HFFc6 (cell line): ENCODE results near the gene CDC42SE1. TPM values are rescaled to one million over a fixed set of nuclear protein-coding genes. Genes with fewer than 3 reads are reported as not detected.
A peak's percentile ranks its signal among the peaks of the same experiment; 100 is the strongest.

Source experiments
- DNase-seq: peaks from one replicate; pipeline ENCODE4 v3.0.0-alpha.2; 2018
- H3K27ac Mint-ChIP-seq: 2 replicates; pipeline ENCODE4 v1.8.0; 2020; ENCODE audit warnings: mild to moderate bottlenecking, mixed read lengths
- H3K27me3 Mint-ChIP-seq: 2 replicates; pipeline ENCODE4 v1.8.0; 2021; ENCODE audit warnings: mild to moderate bottlenecking, moderate library complexity, mixed read lengths; ENCODE audit not compliant: insufficient read depth
- H3K36me3 Mint-ChIP-seq: 2 replicates; pipeline ENCODE4 v1.8.0; 2021; ENCODE audit warnings: low read depth, mixed read lengths
- H3K4me1 Mint-ChIP-seq: 2 replicates; pipeline ENCODE4 v1.8.0; 2020; ENCODE audit warnings: low read depth, mixed read lengths
- H3K4me3 Mint-ChIP-seq: 2 replicates; pipeline ENCODE4 v1.8.0; 2020; ENCODE audit warnings: mild to moderate bottlenecking, moderate library complexity, mixed read lengths
- H3K9me3 Mint-ChIP-seq: 2 replicates; pipeline ENCODE4 v1.8.0; 2020; ENCODE audit warnings: mild to moderate bottlenecking, mixed read lengths
- CTCF ChIP-seq: fragments of 200-600 bp; sonication (generic); IDR thresholded peaks from 2 replicates; pipeline ENCODE4 v1.5.0; 2021; ENCODE audit warnings: antibody characterized with exemption, mild to moderate bottlenecking
- total RNA-seq, 6 experiments: library from RNA; stranded (reverse); fragmentation: NEBNext Ultra II Directional; extraction: Animal tissue kit (Norgen Biotek cat#: 25700); gene quantifications; 2 replicates in 1 of 6; 3 replicates in 5 of 6; pipeline ENCODE4 v1.2.3, GENCODE V29; 2021

Gene CDC42SE1
- total RNA-seq, 6 experiments from 2014 or later, result 63.2 to 75.1 (median 68.3) TPM

- H3K4me3 Mint-ChIP-seq, result no peak overlapping the region
- H3K9me3 Mint-ChIP-seq, result no peaks in the 10 kb centered on the region
- no peak for TF ChIP-seq CTCF
- peak overlapping the region; percentile 96 for H3K27ac Mint-ChIP-seq
- DNase-seq, result no peak
- peaks cover 18% of the 10 kb centered on the region for H3K36me3 Mint-ChIP-seq
- H3K4me1 Mint-ChIP-seq, result peaks cover 36% of the 10 kb centered on the region
- peaks cover 4% of the 10 kb centered on the region for H3K27me3 Mint-ChIP-seq
Observed at GRCh38 chr1:151050051-151050688, 9.3 kb downstream of the CDC42SE1 start.

GRCh38 chr1:151049458-151049857 is 10.0 kb downstream of the CDC42SE1 start:
- H3K9me3 Mint-ChIP-seq, result no peaks in the 10 kb centered on the region
- H3K27ac Mint-ChIP-seq, result peak overlapping the region; percentile 96; the same call in 1 of the 2 replicates
- TF ChIP-seq CTCF, result no peak
- H3K27me3 Mint-ChIP-seq, result peaks cover 4% of the 10 kb centered on the region
- no peak for DNase-seq
- H3K4me3 Mint-ChIP-seq, result peak overlapping the region; percentile 95
- H3K36me3 Mint-ChIP-seq, result peaks cover 11% of the 10 kb centered on the region
- H3K4me1 Mint-ChIP-seq, result peaks cover 31% of the 10 kb centered on the region

DNA sequence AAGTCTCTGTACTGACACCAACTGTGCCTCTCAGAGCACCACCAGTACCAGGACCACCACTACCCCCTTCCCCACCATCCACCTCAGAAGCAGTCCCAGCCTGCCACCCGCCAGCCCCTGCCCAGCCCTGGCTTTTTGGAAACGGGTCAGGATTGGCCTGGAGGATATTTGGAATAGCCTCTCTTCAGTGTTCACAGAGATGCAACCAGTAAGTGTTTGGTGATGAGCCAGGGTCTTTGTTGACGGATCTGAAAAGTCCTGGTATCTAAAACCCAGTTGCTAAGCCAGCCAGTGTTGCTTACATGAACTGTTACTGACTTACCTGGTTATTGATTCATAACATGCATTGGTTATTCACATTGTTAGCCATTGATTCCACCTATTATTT is 10.8 kb downstream of the CDC42SE1 start:
- no peaks in the 10 kb centered on the region for H3K9me3 Mint-ChIP-seq
- H3K36me3 Mint-ChIP-seq, result peaks cover 6% of the 10 kb centered on the region
- H3K4me3 Mint-ChIP-seq, result peak overlapping the region; percentile 95
- peak overlapping the region; percentile 96 for H3K27ac Mint-ChIP-seq
- peak; percentile 39 for TF ChIP-seq CTCF
- DNase-seq, result no peak
- peaks cover 31% of the 10 kb centered on the region for H3K4me1 Mint-ChIP-seq
- H3K27me3 Mint-ChIP-seq, result peaks cover 4% of the 10 kb centered on the region

DNA sequence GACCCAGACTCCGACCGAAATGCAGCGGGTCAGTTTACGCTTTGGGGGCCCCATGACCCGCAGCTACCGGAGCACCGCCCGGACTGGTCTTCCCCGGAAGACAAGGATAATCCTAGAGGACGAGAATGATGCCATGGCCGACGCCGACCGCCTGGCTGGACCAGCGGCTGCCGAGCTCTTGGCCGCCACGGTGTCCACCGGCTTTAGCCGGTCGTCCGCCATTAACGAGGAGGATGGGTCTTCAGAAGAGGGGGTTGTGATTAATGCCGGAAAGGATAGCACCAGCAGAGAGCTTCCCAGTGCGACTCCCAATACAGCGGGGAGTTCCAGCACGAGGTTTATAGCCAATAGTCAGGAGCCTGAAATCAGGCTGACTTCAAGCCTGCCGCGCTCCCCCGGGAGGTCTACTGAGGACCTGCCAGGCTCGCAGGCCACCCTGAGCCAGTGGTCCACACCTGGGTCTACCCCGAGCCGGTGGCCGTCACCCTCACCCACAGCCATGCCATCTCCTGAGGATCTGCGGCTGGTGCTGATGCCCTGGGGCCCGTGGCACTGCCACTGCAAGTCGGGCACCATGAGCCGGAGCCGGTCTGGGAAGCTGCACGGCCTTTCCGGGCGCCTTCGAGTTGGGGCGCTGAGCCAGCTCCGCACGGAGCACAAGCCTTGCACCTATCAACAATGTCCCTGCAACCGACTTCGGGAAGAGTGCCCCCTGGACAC is 11.3 kb downstream of the CDC42SE1 start:
- Mint-ChIP-seq H3K4me1 (peaks cover 31% of the 10 kb centered on the region), H3K27me3 (peaks cover 4% of the 10 kb centered on the region), H3K9me3 (no peaks in the 10 kb centered on the region), H3K4me3 (peak overlapping the region; percentile 95), H3K36me3 (peaks cover 6% of the 10 kb centered on the region), H3K27ac (peak overlapping the region; percentile 96)
- peak; percentile 76 for DNase-seq
- peak; percentile 77 for TF ChIP-seq CTCF

- H3K4me1 Mint-ChIP-seq, result peaks cover 31% of the 10 kb centered on the region
- DNase-seq, result peak; percentile 39
- peak within 1 kb of the TSS; percentile 95 for H3K4me3 Mint-ChIP-seq
- no peaks in the 10 kb centered on the region for H3K9me3 Mint-ChIP-seq
- TF ChIP-seq CTCF, result no peak
- peak within 1 kb of the TSS; percentile 96 for H3K27ac Mint-ChIP-seq
- H3K27me3 Mint-ChIP-seq, result peaks cover 4% of the 10 kb centered on the region
- H3K36me3 Mint-ChIP-seq, result peaks cover 6% of the 10 kb centered on the region
Observed at GRCh38 chr1:151047591-151047924, 11.9 kb downstream of the CDC42SE1 start, which contains the start of gene C1orf56. TSS of gene C1orf56 (plus strand) at chr1:151047751. CDS start at chr1:151047848, 97 bp downstream.
